Left lung (tissue), 10 donors: Measurements from ENCODE around the gene DGKD. TPM values are rescaled to one million over a fixed set of nuclear protein-coding genes. Genes with fewer than 3 reads are reported as not detected.

Source experiments
- ATAC-seq: fragments of 200-7000 bp; cut with Tn5 transposase; one replicate; pipeline ENCODE4 v1.9.1; 2020; ENCODE audit warnings: moderate library complexity
- DNase-seq, 4 donors: peaks; one replicate each; pipeline ENCODE4 v3.0.0-alpha.2; 2013 to 2020
- H3K27ac ChIP-seq, 2 donors: fragments of 200-600 bp; sonication (generic) in 1 of 2; one replicate each; pipeline versions ENCODE4 v1.5.0 to v1.8.0; 2020 to 2021
- H3K27me3 ChIP-seq, 2 donors: fragments of 200-600 bp; sonication (generic) in 1 of 2; one replicate each; pipeline versions ENCODE4 v1.5.0 to v1.8.0; 2020 to 2021
- H3K36me3 ChIP-seq, 2 donors: fragments of 200-600 bp; sonication (generic) in 1 of 2; one replicate each; pipeline versions ENCODE4 v1.5.0 to v1.8.0; 2020 to 2021
- H3K4me1 ChIP-seq, 2 donors: fragments of 200-600 bp; one replicate each; pipeline ENCODE4 v1.8.0; 2021
- H3K4me3 ChIP-seq, 2 donors: fragments of 200-600 bp; sonication (generic) in 1 of 2; one replicate each; pipeline versions ENCODE4 v1.5.0 to v1.8.0; 2020 to 2021; ENCODE audit warnings: mild to moderate bottlenecking in 1 of 2
- H3K9me3 ChIP-seq, 2 donors: fragments of 200-600 bp; sonication (generic) in 1 of 2; one replicate each; pipeline versions ENCODE4 v1.5.0 to v1.8.0; 2020 to 2021
- CTCF ChIP-seq, 2 donors: fragments of 200-600 bp; sonication (generic) in 1 of 2; IDR thresholded peaks; one replicate each; pipeline versions ENCODE4 v1.5.0 to v1.8.0; 2021; ENCODE audit warnings: antibody characterized with exemption in 2 of 2
- intact Hi-C, 2 donors: fragments of 100-400 bp; cut with DNase I; formaldehyde crosslinking; loops; one replicate each; pipeline versions ENCODE4 v1.11.2 to v1.14.2; 2022
- polyA plus RNA-seq, 6 donors: library from polyadenylated mRNA; unstranded; fragments of 120-200 nt; gene quantifications; one replicate each; pipeline ENCODE4 v1.2.1, GENCODE V29; 2013; ENCODE audit not compliant: insufficient read length in 6 of 6
- total RNA-seq, 2 donors: library from RNA; stranded (reverse); fragmentation: NEBNext Ultra II Directional; extraction: Animal tissue kit (Norgen Biotek cat#: 25700); gene quantifications; one replicate each; pipeline ENCODE4 v1.2.1, GENCODE V29; 2021
- donor health status: DM: no; HTN: yes; CAD: no.
- donor health status: DM: no; HTN: no; CAD: no.

DGKD gene
- total and polyA plus RNA-seq, 8 donors, result 22.9 to 98.0 (median 32.6) TPM

GRCh38 chr2:233379034-233379433 is 24.7 kb downstream of the DGKD start:
- Histone ChIP-seq H3K27me3 (no peaks in the 10 kb centered on the region), H3K36me3 (peaks cover 0 to 10% of the 10 kb centered on the region in 2 donors), H3K4me1 (peaks cover 0 to 34% of the 10 kb centered on the region in 2 donors), H3K9me3 (no peaks in the 10 kb centered on the region), H3K27ac (no peak overlapping the region), H3K4me3 (no peak overlapping the region)
- intact Hi-C loops, result no loop called here
- DNase-seq, result no peak
- no peak for TF ChIP-seq CTCF (IDR thresholded peaks at IDR 0.05)
- no peak for ATAC-seq

- H3K9me3 ChIP-seq, result no peaks in the 10 kb centered on the region
- intact Hi-C loops, result no loop called here
- H3K4me1 ChIP-seq, result peaks cover 0 to 38% of the 10 kb centered on the region in 2 donors
- ATAC-seq, result no peak
- H3K27me3 ChIP-seq, result no peaks in the 10 kb centered on the region
- no peak for DNase-seq
- peaks cover 0 to 10% of the 10 kb centered on the region in 2 donors for H3K36me3 ChIP-seq
- no peak for TF ChIP-seq CTCF (IDR thresholded peaks at IDR 0.05)
- no peak overlapping the region for H3K27ac ChIP-seq
- H3K4me3 ChIP-seq, result no peak overlapping the region
These were observed 25.1 kb downstream of the DGKD start for GRCh38 chr2:233379441-233379840.

- H3K36me3 ChIP-seq, result peaks cover 0 to 10% of the 10 kb centered on the region in 2 donors
- no peak for ATAC-seq
- no peak overlapping the region for H3K4me3 ChIP-seq
- H3K4me1 ChIP-seq, result peaks cover 7 to 40% of the 10 kb centered on the region in 2 donors
- intact Hi-C loops, result no loop called here
- H3K27me3 ChIP-seq, result no peaks in the 10 kb centered on the region
- no peaks in the 10 kb centered on the region for H3K9me3 ChIP-seq
- no peak overlapping the region for H3K27ac ChIP-seq
- TF ChIP-seq CTCF (IDR thresholded peaks at IDR 0.05), result no peak
- DNase-seq, result no peak
These were observed 26.0 kb downstream of the DGKD start for GRCh38 chr2:233380132-233380895.

- H3K27me3 ChIP-seq, result no peaks in the 10 kb centered on the region
- H3K4me1 ChIP-seq, result peaks cover 14 to 41% of the 10 kb centered on the region in 2 donors
- ATAC-seq (no peak), DNase-seq (no peak)
- intact Hi-C loops, result no loop called here
- H3K36me3 ChIP-seq, result peaks cover 0 to 10% of the 10 kb centered on the region in 2 donors
- no peak for TF ChIP-seq CTCF (IDR thresholded peaks at IDR 0.05)
- peak overlapping the region in 1 of 2 donors; percentile 26 for H3K27ac ChIP-seq
- no peak overlapping the region for H3K4me3 ChIP-seq
- no peaks in the 10 kb centered on the region for H3K9me3 ChIP-seq
These were observed 26.8 kb downstream of the DGKD start for GRCh38 chr2:233380995-233381637.

- no peak for TF ChIP-seq CTCF (IDR thresholded peaks at IDR 0.05)
- H3K36me3 ChIP-seq, result peaks cover 0 to 7% of the 10 kb centered on the region in 2 donors
- H3K9me3 ChIP-seq, result no peaks in the 10 kb centered on the region
- peak overlapping the region; percentile 18 to 26 for H3K27ac ChIP-seq
- no peak overlapping the region for H3K4me3 ChIP-seq
- DNase-seq, result no peak
- peaks cover 17 to 41% of the 10 kb centered on the region in 2 donors for H3K4me1 ChIP-seq
- no peaks in the 10 kb centered on the region for H3K27me3 ChIP-seq
- peak; percentile 9 for ATAC-seq
- intact Hi-C loops, result no loop called here
These were observed 27.3 kb downstream of the DGKD start for GRCh38 chr2:233381638-233381995.
